Measurements from ENCODE around the gene TUBG2.

Gene TUBG2

GRCh38 chr17:42700586-42701289 is 41.7 kb downstream of the TUBG2 start:
- no peak for FAIRE-seq

- no peak for FAIRE-seq
Observed at GRCh38 chr17:42702446-42702845, 43.4 kb downstream of the TUBG2 start.

DNA sequence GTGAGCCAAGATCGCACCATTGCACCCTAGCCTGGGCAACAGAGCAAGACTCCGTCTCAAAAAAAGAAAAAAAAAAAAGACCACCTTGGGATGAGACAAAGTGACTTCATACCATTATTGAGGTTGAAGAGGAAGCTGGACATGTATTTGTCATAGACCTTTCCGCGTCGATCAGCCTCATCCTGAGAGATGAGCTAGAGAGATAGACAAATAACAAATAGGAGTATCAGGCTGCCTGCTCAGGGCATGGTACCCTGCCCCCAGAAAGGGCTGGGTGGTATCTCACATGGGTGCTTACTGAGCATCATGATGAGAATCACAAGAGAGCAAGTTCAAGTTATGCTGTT is 45.4 kb downstream of the TUBG2 start:
- FAIRE-seq = no peak

DNA sequence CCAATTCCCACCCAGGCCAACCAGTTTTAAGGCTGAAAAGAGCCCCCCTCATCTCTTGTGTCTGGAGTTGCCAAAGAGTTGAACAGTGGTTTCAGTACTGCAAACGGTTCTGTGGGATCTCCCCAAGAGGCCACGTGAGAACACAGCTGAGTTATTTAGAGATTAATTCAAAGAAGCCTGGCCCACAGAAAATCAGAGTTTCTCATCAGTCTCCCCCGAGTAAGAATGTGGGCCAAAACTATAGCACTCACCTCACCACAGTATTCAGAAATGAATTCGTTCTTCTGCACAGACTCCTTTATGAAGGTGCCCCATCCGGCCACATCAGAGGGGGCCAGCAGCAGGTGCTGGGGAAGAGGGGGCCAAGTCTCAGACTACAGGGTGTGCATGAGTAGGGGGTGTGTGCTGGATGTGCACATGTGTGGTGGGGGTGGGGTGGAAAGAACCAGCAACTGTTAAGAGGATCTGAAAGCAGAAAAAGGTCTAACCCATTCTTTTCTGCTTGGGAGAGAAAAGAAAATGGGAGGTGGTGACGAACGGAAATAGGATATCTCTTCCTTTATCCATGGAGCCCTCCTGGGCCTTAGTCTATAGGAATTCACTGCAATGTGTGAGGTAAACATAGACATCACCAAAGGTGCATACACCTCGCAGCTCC is 45.9 kb downstream of the TUBG2 start:
- FAIRE-seq = no peak

- no peak for FAIRE-seq
Observed at GRCh38 chr17:42706732-42707131, 47.6 kb downstream of the TUBG2 start.

GRCh38 chr17:42708588-42708987 is 49.5 kb downstream of the TUBG2 start:
- FAIRE-seq = no peak

DNA sequence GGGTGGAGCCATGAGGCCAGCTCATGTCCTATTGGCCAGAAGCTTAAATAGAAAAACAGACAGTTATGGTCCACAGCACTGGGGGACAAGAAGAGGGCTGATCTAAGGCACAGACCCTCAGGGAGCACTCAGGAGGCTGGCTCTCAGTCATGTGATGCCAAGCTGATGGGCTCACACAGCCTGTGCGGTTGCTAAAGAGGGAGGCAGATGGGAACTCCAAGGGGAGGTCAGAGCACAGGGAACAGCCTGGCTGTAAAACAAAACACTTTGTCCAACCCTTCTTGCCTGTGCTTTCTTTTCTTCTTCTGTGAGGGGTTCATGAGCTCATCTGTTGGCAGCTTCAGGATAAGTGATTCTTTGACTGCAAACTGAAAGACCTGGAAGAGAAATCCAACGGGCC is 50.5 kb downstream of the TUBG2 start:
- FAIRE-seq = no peak
